OCI-M2 (cell line): ENCODE measurements around the gene RBMS3.
"Not testable (repeated sequence)": the region's sequence is repeated elsewhere in the genome, so short reads cannot be mapped to it uniquely, and the experiment has no call there.

Experiments used
- DNase-seq: peaks from one replicate; lab custom pipeline; 2025; ENCODE audit not compliant: unreplicated experiment; lab: John Stamatoyannopoulos, UW

The RBMS3 gene

DNA sequence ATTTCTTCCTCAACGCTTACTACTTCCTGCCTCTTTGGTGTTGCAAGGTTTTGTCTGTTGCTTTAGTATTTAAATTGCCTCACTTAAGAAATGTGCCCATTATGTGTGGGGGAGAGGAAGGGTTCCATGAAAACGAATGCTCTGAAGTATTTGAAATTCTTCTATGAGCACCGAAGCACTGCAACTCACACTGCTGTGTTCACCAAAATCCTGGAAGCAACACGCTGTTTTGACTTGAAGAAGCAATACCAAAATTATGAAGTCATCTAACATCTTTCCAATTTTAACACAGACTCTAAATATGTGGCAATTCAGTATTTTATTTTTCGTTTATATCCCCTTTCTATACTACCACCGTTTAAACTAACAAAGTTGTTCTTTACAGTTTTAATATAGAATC lies 101.5 kb downstream of the RBMS3 start:
- no peak for DNase-seq

DNA sequence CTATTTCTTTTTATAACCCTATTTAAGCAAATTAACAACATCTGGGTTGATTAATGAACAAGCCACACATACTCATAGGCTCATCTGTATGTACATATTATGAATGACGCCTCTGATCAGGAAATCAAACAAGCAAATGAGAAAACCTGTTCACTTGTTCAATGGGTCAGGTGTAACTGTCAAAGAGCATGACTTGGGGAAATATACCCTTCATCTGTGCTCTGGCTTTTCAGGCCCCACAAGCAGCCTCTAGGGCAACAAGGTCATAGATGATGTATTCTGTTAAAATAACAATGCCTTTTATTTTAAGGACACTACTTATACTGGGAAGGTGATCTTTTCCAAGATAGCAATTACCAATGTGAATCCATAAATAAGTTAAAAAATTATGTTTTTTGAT lies 102.0 kb downstream of the RBMS3 start:
- no peak for DNase-seq

DNA sequence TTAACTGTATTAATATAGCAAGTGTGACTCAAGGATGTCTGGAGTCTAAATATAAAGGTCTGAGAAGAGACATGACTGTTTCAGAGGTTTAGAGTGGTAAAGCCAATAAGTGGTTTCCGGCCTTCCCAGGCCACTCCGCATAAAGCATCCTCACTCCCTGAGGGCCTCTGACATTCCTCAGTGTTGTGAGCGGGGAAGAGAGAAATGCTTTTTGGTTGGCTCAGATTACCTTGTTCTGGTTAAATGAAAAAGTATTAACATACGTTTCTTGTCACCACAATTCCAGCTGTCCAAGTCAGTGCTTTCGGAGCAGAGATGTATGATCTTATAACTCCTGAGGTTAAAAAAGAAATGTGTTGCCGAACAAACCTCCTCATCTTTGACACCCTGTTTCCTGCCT lies 103.8 kb downstream of the RBMS3 start:
- DNase-seq: no peak

DNA sequence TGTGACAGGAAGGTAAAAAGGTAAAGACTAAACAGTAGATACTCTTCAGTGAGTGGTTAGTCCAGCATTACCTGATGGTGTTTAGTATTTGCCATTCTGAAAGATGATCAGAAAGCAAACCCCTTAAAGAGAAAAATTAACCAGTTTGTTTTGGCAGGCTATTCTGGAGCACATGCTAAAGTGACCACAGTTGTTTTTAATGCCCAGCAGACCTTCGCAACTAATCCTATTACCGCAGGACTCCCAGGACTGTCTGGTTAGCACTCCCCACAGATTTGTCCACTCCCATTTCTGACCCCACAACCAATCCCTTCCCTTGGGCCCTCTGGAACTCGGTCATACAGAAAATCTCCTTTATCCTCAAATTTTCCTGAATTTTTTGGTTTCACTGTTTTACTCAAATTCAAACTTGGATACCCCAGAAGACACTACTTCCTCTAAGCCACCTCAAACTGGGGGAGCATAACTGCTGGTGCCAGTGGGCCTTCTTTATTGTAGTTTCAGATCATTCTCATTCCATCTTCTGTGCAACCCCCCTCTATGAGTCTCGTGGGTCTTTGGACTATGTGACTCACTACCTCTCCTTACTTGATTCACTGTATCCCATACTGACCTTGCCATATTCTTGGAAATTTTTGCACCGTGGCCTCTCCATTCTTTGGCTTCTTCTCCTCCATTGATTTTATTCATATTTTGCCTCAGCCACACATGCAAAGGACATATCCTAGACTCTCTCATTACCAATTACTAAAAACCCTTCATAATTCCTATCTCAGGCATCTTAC lies 104.4 kb downstream of the RBMS3 start:
- DNase-seq: no peak

DNA sequence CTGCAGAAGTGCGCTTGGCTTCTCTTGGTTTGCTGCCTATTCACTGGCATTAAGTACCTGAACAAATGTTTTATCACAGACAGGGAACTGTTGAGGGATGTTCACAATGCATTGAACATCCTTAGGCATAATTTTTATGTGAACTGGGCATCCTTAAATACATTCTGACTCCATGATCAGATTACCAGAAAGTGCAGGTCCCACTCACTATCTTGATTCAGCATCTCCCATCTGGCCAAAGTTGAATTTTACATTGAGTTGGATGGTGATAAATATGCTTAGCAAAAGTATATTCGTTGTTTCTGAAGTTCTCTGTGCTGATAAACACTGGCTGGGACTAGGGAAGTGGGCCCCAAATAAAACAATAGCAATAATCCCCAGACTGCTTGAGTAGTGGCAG lies 108.5 kb downstream of the RBMS3 start:
- DNase-seq: no peak

DNA sequence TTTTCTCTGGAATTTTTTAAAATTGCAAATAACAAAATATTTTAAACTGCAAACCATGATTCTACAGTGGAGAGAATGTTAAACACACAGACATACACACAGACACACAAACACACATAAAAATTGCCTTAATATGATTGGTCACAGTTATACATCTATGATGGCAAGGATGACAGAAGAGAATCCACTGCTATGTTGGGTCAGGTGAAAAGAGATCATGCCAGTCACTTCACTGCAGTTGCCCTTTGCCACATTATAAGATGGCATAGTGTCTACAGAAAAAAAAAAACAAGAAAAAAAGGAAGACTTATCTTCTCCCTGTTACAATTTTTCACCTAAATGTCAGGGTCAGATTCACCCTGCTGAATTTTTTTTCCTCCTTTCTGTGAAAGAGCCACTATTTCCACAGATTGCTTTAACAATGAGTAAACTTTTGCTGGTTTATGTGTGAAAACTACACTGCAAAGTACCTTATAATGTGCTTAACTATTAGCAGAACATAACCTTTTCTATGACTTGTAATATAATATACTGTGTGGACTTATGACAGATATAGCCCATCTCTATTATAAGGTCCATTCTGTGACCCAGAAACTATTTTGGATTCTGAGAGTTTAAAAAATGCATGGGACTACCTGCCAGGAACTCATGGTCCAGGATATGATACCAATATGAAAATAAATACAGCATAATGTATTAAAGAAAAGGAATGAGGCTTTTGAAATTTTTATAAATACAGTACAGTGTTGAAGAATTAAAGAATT lies 111.9 kb downstream of the RBMS3 start:
- DNase-seq: no peak

DNA sequence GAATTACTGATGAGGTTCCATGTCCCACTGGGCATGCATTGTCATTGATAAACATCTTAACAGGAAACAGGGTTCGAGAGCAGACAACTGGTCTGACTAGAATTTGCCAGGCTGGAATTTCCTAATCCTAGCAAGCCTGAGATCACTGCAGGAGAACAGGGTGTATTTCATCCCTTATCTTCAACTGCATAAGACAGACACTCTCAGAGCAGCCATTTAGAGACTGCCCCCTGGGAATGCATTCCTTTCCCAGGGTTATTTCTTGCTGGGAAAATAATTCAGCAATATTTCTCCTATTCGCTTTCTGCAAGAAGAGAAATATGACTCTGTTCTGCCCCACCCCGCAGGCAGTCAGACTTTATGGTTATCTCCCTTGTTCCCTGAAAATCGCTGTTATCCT lies 113.1 kb downstream of the RBMS3 start:
- DNase-seq: not testable (repeated sequence)

DNA sequence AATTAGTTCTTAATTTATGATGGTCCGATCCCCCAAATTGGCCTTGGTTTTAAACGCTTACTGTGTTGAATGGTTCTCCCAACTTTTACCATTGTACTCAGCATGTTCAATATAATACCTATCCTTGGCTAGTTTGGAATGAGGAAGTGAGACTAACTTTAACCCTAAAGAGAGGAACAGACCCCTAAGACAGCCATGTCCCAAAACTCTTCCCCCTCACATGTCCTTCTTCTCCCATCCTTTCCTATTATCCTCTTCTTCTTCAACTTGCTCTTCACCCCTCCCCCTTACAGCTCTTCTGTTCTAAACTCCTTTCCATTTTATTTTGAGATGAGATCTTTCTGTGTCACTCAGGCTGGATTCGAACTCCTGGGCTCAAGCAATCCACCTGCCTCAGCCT lies 116.5 kb downstream of the RBMS3 start:
- DNase-seq: no peak

DNA sequence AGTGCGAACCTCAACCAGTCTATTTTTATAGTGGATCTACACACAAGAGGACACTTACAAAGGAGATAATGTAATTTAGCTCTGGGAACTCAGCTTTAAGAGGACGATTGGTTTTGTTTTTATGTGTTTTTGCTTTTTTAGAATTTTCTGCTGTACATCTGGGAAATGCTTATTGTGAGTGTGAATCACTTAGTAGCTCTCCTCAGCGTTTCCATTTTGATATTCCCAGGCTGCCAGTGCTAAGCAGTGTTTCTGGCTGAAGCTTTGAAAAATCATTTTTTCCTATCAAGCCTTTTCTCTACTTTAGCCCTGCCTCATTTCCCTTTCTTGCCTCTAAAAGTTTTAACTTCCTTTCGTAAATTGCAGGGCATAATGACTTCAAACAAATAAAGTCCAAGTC lies 117.9 kb downstream of the RBMS3 start:
- no peak for DNase-seq

DNA sequence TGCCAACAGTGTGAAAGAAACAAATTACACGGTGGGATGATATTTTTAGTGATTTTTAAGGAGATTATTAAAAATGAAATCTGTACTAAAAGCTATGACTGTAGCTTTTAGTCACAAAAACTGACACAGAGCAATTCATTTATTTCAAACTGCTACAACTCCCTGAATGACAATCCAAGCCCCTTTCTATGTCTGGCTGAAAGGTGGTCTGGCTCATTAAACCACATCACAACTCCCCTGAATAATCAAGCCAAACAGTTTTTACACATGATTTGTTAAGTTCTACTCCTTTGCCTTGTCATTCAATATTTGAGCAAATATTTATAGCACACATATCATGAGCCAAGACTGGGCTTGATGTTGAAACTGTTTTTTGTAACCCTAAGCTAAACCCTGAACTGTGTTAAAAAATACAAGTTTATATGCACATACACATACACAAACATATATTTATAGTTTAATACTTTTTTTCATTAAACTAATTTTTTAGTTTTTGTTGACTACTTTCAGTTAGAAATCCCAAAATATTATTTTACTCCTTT lies 125.5 kb downstream of the RBMS3 start:
- DNase-seq: no peak

DNA sequence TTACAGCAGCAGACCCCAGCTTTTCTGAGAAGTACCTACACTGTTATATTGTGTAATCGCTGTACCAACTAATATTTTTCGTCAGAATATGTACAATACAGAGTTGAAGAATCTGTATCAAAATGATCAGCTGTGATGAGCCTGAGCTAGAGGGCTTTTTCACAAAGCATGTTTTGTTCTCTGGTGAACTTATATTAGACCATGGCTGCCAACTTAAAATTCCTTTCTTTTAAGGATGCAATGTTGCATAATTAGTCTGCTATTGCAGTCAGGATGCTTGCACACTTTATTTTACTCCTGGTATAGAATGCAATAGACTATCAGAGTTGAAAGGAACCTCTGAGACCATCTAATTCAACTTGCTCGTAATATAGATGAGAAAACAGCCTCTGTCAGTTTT lies 127.8 kb downstream of the RBMS3 start:
- DNase-seq: no peak

DNA sequence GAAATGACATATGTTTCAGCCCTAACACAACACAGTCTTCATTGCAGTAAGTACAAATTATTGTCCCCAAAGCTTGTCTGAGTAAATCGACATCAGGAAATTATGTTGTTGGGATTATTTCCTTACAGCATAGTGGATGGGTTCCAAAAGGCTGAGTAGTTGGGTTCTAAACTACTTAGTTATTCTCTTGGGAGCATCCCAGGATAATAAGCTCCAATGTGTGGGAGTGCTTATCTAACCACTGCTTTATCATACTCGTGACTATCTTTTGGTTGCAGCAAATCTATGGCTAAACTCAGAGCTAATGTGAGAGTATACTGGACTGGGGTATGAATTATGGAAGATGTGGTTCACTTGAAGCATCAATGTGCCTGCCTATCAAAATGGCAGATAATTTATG lies 128.5 kb downstream of the RBMS3 start:
- DNase-seq: no peak

DNA sequence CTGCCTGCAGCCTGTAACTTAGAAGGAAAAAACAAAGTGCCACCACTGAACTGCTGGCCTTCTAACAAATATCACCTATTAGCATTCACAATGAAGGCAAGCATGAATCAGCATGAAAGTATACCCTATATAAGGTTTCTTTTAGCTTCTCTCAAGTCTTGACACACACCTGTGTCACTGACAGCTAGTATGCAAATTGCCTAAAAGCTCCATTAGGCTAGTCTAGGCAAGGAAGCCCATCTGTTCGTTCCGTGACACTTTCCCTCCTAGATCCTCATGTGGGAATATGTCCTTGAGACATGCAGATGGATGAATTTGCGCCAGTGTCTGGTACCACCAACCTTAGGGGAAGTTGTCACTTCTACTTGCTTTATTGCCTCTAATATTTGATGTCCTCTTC lies 129.3 kb downstream of the RBMS3 start:
- no peak for DNase-seq

DNA sequence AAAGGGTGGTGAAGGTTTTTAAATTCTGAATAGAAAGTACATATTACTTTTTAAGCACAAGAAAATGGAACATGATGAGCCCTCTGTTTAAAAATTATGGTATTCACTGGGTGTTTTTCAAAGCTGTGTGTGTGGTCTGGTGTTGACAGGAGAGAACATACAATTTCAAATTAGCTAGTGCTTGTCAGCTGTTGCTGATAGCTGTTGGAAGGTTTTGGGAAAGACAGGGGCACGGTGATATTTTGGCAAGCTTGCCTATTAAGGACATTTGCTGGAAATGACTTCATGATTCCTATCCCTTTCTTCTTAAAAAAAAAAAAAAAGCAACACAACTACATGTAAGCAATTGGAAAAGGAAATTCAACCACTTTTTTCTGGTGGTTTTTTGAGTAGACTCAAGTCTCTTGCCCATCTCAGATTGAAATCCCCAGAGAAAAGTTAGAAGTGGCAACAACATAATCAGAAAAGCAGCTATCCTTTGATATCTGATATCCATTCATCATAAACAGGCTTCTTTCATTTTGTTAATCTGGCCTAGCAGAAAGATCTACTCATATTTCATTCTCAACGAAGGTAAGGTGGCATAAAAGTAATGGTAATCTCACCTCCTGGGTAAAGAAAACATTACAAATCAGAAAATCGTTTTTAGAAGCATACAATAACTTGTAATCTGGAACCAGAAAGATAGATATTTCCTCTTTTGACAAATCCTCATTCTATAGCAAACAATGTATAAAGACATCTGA lies 130.0 kb downstream of the RBMS3 start:
- no peak for DNase-seq

DNA sequence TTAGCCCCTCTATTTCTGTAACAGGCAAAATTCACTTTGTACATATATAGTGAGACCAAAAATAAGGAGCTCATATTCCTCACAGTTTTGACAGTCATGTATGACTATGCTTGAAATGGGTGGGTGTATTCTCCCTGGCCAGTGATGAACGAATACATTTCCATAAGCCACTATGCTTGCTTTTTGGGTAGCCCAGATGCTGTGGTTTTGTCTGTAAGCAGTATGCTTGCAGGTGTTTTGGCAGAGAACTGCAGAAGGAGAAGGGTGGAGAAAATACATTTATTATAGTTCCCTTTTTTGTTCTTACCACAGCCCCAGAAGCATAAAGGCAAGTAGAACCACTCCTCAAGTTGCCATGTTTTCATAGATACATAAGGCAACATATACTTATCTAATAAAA lies 131.2 kb downstream of the RBMS3 start:
- DNase-seq: no peak

DNA sequence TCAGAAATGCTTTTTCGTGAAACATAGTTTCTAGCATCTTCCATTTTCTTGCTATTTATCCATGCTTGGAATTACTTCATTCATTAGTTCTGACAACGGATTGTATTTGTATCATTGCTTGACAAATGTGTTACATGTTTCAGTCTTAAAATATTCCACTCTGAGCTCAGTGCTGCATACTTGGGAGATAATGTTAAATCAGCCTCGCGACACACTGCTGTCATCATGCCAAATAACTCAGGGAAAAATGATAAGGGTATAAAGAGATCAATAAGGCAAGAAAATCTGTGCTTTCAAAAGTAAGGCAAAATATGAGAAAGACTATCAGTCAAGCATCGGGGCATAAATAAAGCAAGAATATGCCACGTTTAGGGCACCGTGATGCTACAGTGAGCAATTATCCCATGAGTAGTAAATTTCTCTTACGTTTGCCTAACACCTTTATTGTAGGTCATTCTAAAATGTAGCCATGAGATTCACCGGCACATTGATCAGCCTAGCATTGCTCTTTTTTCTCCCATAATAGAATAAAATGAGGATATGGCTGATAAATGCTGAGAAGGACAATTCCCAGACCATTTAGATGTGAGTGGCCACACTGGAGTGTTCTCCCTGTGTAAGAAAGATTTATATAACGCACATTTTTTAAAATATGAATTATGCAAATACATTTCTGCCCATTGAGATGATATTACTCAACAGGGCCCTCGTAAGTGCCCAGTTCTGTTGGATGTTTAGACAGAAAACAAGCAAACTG lies 133.8 kb downstream of the RBMS3 start:
- DNase-seq: no peak

DNA sequence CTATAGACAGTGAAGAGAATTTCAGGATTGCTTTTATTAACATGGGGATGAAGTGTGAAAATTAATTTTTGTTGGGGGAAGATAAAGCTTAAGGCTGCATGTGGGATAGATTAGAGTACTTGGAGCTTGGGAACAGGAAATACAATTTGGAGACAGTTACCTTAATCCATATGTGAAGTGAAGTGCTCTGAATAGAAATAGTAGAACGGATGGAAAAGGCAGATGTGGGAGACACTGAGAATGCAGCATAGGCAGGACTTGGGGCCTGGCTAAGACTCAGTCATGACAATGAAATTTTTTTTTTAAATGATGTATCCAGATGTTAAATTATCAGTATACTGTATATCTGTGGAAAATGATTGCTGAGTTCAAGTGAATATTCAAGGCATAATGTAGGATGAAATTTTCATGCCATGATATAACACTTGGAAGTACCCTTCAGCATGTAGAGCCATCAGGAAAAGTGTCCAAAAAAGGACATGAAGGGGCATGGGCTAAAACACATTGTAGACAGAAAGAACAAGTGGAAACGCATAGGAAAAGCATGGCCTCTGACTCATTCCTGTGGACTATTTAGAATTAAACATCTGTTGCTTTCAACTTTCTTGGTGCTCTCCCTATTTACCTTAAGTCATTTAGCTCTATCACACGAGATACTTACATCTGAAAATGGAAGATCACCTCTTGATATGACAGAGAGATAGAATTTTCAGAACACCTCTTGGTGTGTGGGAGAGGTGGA lies 134.8 kb downstream of the RBMS3 start:
- DNase-seq: no peak

DNA sequence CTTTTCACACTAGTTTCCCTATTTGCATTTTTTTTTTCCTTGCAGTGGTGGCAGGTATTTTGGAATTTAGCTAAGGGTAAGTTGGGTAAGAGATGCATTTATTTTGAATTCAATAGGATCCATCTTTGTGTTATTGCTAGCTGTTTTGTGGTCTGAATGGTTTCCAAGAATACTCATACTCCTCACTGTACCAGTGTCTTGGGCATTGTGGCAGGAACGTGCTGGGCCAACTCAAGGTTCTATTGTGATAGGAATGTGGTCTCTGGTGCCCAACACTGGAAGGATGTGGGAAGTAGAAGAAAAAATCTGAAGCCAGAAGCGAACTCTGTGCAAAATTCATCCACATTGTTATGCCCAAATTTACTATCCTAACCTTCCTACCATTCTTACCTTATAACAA lies 135.6 kb downstream of the RBMS3 start:
- DNase-seq: no peak

DNA sequence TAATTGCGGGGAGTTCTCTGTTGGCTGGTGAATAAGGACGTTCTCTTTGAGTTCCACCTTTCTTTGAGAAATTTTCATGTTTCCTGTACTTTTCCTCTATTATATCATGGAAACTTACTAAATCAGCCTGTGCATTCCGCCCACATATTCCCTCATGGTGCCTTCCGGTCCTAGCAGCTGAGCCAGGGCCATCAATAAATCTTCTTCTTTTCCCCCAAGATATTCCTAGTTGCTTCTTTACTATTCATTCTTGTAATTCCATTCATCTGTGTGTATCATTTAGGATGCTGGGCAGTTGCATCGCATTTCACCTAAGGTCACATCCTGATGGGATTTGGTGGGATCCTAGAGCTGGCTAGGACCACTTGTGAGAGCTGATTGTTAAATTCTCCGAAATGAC lies 139.2 kb downstream of the RBMS3 start:
- no peak for DNase-seq
